ENCODE measurements around the gene CSNK1A1. TPM values are rescaled to one million over a fixed set of nuclear protein-coding genes. Genes with fewer than 3 reads are reported as not detected.

The CSNK1A1 gene
- total and polyA plus RNA-seq, 2 experiments from 2014 or later = 106 to 231 TPM

GRCh38 chr5:149583394-149583793 is 32.2 kb upstream of the CSNK1A1 start:
- H4K20me1 ChIP-seq (ENCODE audit: insufficient read depth, poor library complexity, severe bottlenecking) = no peaks in the 10 kb centered on the region
- DNase-seq (ENCODE audit: low spot score) = peak; percentile 32
- TF ChIP-seq, protein P1, sequence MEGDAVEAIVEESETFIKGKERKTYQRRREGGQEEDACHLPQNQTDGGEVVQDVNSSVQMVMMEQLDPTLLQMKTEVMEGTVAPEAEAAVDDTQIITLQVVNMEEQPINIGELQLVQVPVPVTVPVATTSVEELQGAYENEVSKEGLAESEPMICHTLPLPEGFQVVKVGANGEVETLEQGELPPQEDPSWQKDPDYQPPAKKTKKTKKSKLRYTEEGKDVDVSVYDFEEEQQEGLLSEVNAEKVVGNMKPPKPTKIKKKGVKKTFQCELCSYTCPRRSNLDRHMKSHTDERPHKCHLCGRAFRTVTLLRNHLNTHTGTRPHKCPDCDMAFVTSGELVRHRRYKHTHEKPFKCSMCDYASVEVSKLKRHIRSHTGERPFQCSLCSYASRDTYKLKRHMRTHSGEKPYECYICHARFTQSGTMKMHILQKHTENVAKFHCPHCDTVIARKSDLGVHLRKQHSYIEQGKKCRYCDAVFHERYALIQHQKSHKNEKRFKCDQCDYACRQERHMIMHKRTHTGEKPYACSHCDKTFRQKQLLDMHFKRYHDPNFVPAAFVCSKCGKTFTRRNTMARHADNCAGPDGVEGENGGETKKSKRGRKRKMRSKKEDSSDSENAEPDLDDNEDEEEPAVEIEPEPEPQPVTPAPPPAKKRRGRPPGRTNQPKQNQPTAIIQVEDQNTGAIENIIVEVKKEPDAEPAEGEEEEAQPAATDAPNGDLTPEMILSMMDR (IDR thresholded peaks at IDR 0.05; ENCODE audit: poor library complexity) = no peak
- no peak for TF ChIP-seq EZH2 (IDR thresholded peaks at IDR 0.05; ENCODE audit: borderline replicate concordance)
- no peak for TF ChIP-seq EZH2phosphoT487 (IDR thresholded peaks at IDR 0.05; ENCODE audit: low read depth, severe bottlenecking, unreplicated experiment)
- no peak overlapping the region for H3K4me2 ChIP-seq
- no peaks in the 10 kb centered on the region for H3K36me3 ChIP-seq (replicated peaks; ENCODE audit: insufficient read depth, low read depth)
- peak overlapping the region; percentile 22 for H3K27ac ChIP-seq
- WGBS (ENCODE audit: low lambda C conversion rate, missing lambda C conversion rate) = 79% methylated on average over 1 of the region's 1 CpG
- no peaks in the 10 kb centered on the region for H3K9me3 ChIP-seq (ENCODE audit: low read depth)
- H3K4me3 ChIP-seq = no peak overlapping the region
- H3K79me2 ChIP-seq = no peaks in the 10 kb centered on the region
- H3K9me2 ChIP-seq (replicated peaks; ENCODE audit: insufficient read depth) = no peaks in the 10 kb centered on the region
- no peaks in the 10 kb centered on the region for H3K27me3 ChIP-seq
- peaks cover 15% of the 10 kb centered on the region for H3K4me1 ChIP-seq (ENCODE audit: insufficient read depth)
- H2AFZ ChIP-seq = no peak overlapping the region

- Histone ChIP-seq H2AFZ (peak overlapping the region; percentile 83), H3K27ac (peak overlapping the region; percentile 51), H3K4me3 (no peak overlapping the region), H3K9me3 (ENCODE audit: low read depth) (no peaks in the 10 kb centered on the region), H3K27me3 (no peaks in the 10 kb centered on the region), H3K9me2 (replicated peaks; ENCODE audit: insufficient read depth) (no peaks in the 10 kb centered on the region), H3K4me1 (ENCODE audit: insufficient read depth) (peaks cover 15% of the 10 kb centered on the region), H3K36me3 (replicated peaks; ENCODE audit: insufficient read depth, low read depth) (no peaks in the 10 kb centered on the region), H3K79me2 (no peaks in the 10 kb centered on the region), H3K4me2 (peak overlapping the region; percentile 83), H4K20me1 (ENCODE audit: insufficient read depth, poor library complexity, severe bottlenecking) (no peaks in the 10 kb centered on the region)
- no peak for TF ChIP-seq EZH2phosphoT487 (IDR thresholded peaks at IDR 0.05; ENCODE audit: low read depth, severe bottlenecking, unreplicated experiment)
- TF ChIP-seq EZH2 (IDR thresholded peaks at IDR 0.05; ENCODE audit: borderline replicate concordance) = no peak
- TF ChIP-seq, protein P1 (IDR thresholded peaks at IDR 0.05; ENCODE audit: poor library complexity) = no peak
- WGBS (ENCODE audit: low lambda C conversion rate, missing lambda C conversion rate) = 55% methylated on average over 9 of the region's 9 CpGs
- no peak for DNase-seq (ENCODE audit: low spot score)
These were observed 30.9 kb upstream of the CSNK1A1 start for GRCh38 chr5:149581931-149582768.

GRCh38 chr5:149581192-149581861 is 30.1 kb upstream of the CSNK1A1 start, which contains the start of gene ARHGEF37:
TSS of gene ARHGEF37 (plus strand) at chr5:149581498. CDS start at chr5:149597770, 16,272 bp downstream.
- peak within 1 kb of the TSS; percentile 83 for H2AFZ ChIP-seq

More at GRCh38 chr5:149581192-149581861, 30.1 kb upstream of the CSNK1A1 start, which contains the start of gene ARHGEF37:
- H3K9me3 ChIP-seq (ENCODE audit: low read depth) = no peaks in the 10 kb centered on the region
- H3K4me2 ChIP-seq = peak within 1 kb of the TSS; percentile 83
- H3K9me2 ChIP-seq (replicated peaks; ENCODE audit: insufficient read depth) = no peaks in the 10 kb centered on the region
- H3K4me1 ChIP-seq (ENCODE audit: insufficient read depth) = peaks cover 15% of the 10 kb centered on the region
- 3% methylated on average over 49 of the region's 56 CpGs for WGBS (ENCODE audit: low lambda C conversion rate, missing lambda C conversion rate)
- no peaks in the 10 kb centered on the region for H3K79me2 ChIP-seq
- H4K20me1 ChIP-seq (ENCODE audit: insufficient read depth, poor library complexity, severe bottlenecking) = no peaks in the 10 kb centered on the region
- no peaks in the 10 kb centered on the region for H3K36me3 ChIP-seq (replicated peaks; ENCODE audit: insufficient read depth, low read depth)
- no peaks in the 10 kb centered on the region for H3K27me3 ChIP-seq
- peak within 1 kb of the TSS; percentile 51 for H3K27ac ChIP-seq
- no peak for TF ChIP-seq EZH2phosphoT487 (IDR thresholded peaks at IDR 0.05; ENCODE audit: low read depth, severe bottlenecking, unreplicated experiment)
- TF ChIP-seq, protein P1 (IDR thresholded peaks at IDR 0.05; ENCODE audit: poor library complexity) = no peak
- TF ChIP-seq EZH2 (IDR thresholded peaks at IDR 0.05; ENCODE audit: borderline replicate concordance) = no peak
- peak; percentile 77 for DNase-seq (ENCODE audit: low spot score)
- peak within 1 kb of the TSS; percentile 47 for H3K4me3 ChIP-seq
